PC-3 (cell line): Measurements from ENCODE around the gene CFTR. TPM values are rescaled to one million over a fixed set of nuclear protein-coding genes. Genes with fewer than 3 reads are reported as not detected.

ENCODE experiments used
- ATAC-seq: fragments of 200-7000 bp; cut with Tn5 transposase; 2 replicates; pipeline ENCODE4 v1.9.1; 2020; ENCODE audit warnings: mild to moderate bottlenecking, moderate library complexity
- BruUV-seq: library from RNA; stranded (reverse); fragments of 400-500 nt; replicated peaks from 2 replicates; lab custom pipeline; 2021; lab: Mats Ljungman, UMichigan
- CTCF ChIA-PET: fragments of 300-600 bp; sonication (Branson Sonifier 250); formaldehyde crosslinking; loops from one replicate; lab custom pipeline; 2022; ENCODE audit warnings: antibody characterized with exemption; lab: Charles Lee
- POLR2A ChIA-PET: fragments of 300-600 bp; sonication (Branson Sonifier 250); formaldehyde crosslinking; loops from one replicate; lab custom pipeline; 2022; ENCODE audit warnings: antibody characterized with exemption; ENCODE audit not compliant: unreplicated experiment; lab: Charles Lee
- DNase-seq: peaks from one replicate; pipeline ENCODE4 v3.0.0-alpha.2; 2015
- H2AFZ ChIP-seq: fragments of 300-600 bp; sonication (generic); 2 replicates; pipeline ENCODE4 v1.6.0; 2016; ENCODE audit warnings: antibody characterized with exemption, low read length
- H3F3A ChIP-seq: fragments of 300-600 bp; sonication (generic); one replicate; pipeline ENCODE4 v1.6.0; 2017; ENCODE audit warnings: antibody characterized with exemption, low read length, control low read depth, mild to moderate bottlenecking; ENCODE audit not compliant: unreplicated experiment
- H3K27ac ChIP-seq: fragments of 300-600 bp; sonication (generic); 2 replicates; pipeline ENCODE4 v1.5.1; 2016; ENCODE audit warnings: mild to moderate bottlenecking, low read length
- H3K27me3 ChIP-seq: fragments of 300-600 bp; sonication (generic); 2 replicates; pipeline ENCODE4 v1.6.1; 2016; ENCODE audit warnings: low read length, mixed read lengths
- H3K36me3 ChIP-seq: fragments of 300-600 bp; sonication (generic); 2 replicates; pipeline ENCODE4 v1.6.1; 2016; ENCODE audit warnings: low read depth, mixed run types, low read length, mixed read lengths
- H3K4me1 ChIP-seq: fragments of 300-600 bp; sonication (generic); 2 replicates; pipeline ENCODE4 v1.5.1; 2016; ENCODE audit warnings: low read length; ENCODE audit not compliant: insufficient read depth
- H3K4me2 ChIP-seq: fragments of 300-600 bp; sonication (generic); 2 replicates; pipeline ENCODE4 v1.6.0; 2016; ENCODE audit warnings: low read length
- H3K4me3 ChIP-seq: fragments of 300-600 bp; sonication (generic); 2 replicates; pipeline ENCODE4 v1.5.1; 2016; ENCODE audit warnings: mild to moderate bottlenecking, low read length, mixed read lengths
- H3K79me2 ChIP-seq: fragments of 300-600 bp; sonication (generic); 2 replicates; pipeline ENCODE4 v1.6.1; 2017; ENCODE audit warnings: low read length, mixed read lengths
- H3K9ac ChIP-seq: fragments of 300-600 bp; sonication (generic); 2 replicates; pipeline ENCODE4 v1.6.0; 2016; ENCODE audit warnings: mild to moderate bottlenecking, low read length
- H3K9me2 ChIP-seq: fragments of 300-600 bp; sonication (generic); replicated peaks from 2 replicates; pipeline ENCODE4 v1.6.1; 2016; ENCODE audit warnings: mixed run types, low read length, mixed read lengths
- H3K9me3 ChIP-seq: fragments of 300-600 bp; sonication (generic); 2 replicates; pipeline ENCODE4 v1.6.1; 2016; ENCODE audit warnings: low read length, mixed read lengths
- H4K20me1 ChIP-seq: fragments of 300-600 bp; sonication (generic); 2 replicates; pipeline ENCODE4 v1.6.1; 2016; ENCODE audit warnings: low read length, mixed read lengths
- CTCF ChIP-seq: fragments of 300-600 bp; sonication (generic); conservative IDR thresholded peaks from 2 replicates; pipeline ENCODE4 v1.5.1; 2017; ENCODE audit warnings: antibody characterized with exemption, low read depth, mild to moderate bottlenecking, low read length
- EZH2 ChIP-seq: fragments of 300-600 bp; sonication (generic); IDR thresholded peaks from one replicate; pipeline ENCODE4 v1.6.1; 2017; ENCODE audit warnings: antibody characterized with exemption, mild to moderate bottlenecking, low read length; ENCODE audit not compliant: unreplicated experiment
- EZH2phosphoT487 ChIP-seq: fragments of 300-600 bp; sonication (generic); IDR thresholded peaks from 2 replicates; pipeline ENCODE4 v1.6.1; 2018; ENCODE audit warnings: mild to moderate bottlenecking, antibody characterized with exemption, low read length, borderline replicate concordance
- intact Hi-C: fragments of 100-400 bp; cut with micrococcal nuclease; formaldehyde crosslinking; loops from 2 replicates; pipeline ENCODE4 v1.9.0; 2023
- total RNA-seq: library from RNA; depleted of rRNA; stranded (reverse); fragments of >200 nt; gene quantifications from 2 replicates; pipeline ENCODE4 v1.2.3, GENCODE V29; 2014

The CFTR gene
- total RNA-seq, 1 experiment from 2014 or later = not detected

GRCh38 chr7:117572856-117573620, 93.2 kb downstream of the CFTR start:
- POLR2A ChIA-PET = no interaction called here
- peak overlapping the region; percentile 23; the same call in 1 of the 2 replicates for H3K4me2 ChIP-seq
- H3K9ac ChIP-seq = no peak overlapping the region
- no peaks in the 10 kb centered on the region for H3K9me3 ChIP-seq
- no peaks in the 10 kb centered on the region for H3K79me2 ChIP-seq
- H2AFZ ChIP-seq = no peak overlapping the region
- H3K4me1 ChIP-seq = peaks cover 15% of the 10 kb centered on the region
- intact Hi-C loops = no loop called here
- H3K4me3 ChIP-seq = no peak overlapping the region
- ATAC-seq (peak; percentile 38), DNase-seq (peak; percentile 65)
- no peaks in the 10 kb centered on the region for H4K20me1 ChIP-seq
- H3F3A ChIP-seq = no peaks in the 10 kb centered on the region
- H3K27ac ChIP-seq = peak overlapping the region; percentile 58
- H3K9me2 ChIP-seq = no peaks in the 10 kb centered on the region
- no TSS peak for BruUV-seq
- CTCF ChIA-PET = no interaction called here
- no peaks in the 10 kb centered on the region for H3K36me3 ChIP-seq
- TF ChIP-seq CTCF = no peak
- no peak for TF ChIP-seq EZH2phosphoT487
- H3K27me3 ChIP-seq = no peaks in the 10 kb centered on the region

GRCh38 chr7:117581424-117581823, 101.6 kb downstream of the CFTR start:
- Histone ChIP-seq H3K9me2 (no peaks in the 10 kb centered on the region), H3K9ac (no peak overlapping the region), H3K27me3 (no peaks in the 10 kb centered on the region), H3K4me3 (no peak overlapping the region), H3K4me1 (peaks cover 15% of the 10 kb centered on the region), H3K27ac (peak overlapping the region; percentile 62), H3K36me3 (no peaks in the 10 kb centered on the region), H4K20me1 (no peaks in the 10 kb centered on the region), H3K79me2 (no peaks in the 10 kb centered on the region), H3K4me2 (no peak overlapping the region), H3K9me3 (no peaks in the 10 kb centered on the region), H3F3A (no peaks in the 10 kb centered on the region), H2AFZ (no peak overlapping the region)
- ChIA-PET CTCF (no interaction called here), POLR2A (no interaction called here)
- TF ChIP-seq CTCF = no peak
- no peak for TF ChIP-seq EZH2phosphoT487
- TF ChIP-seq EZH2 = no peak
- ATAC-seq (no peak), DNase-seq (no peak)
- no TSS peak for BruUV-seq
- intact Hi-C loops = no loop called here

GRCh38 chr7:117582219-117582704, 102.4 kb downstream of the CFTR start:
- Histone ChIP-seq H3K4me2 (0 out of 2 replicates have a peak overlapping the region, but pooled peaks have one; percentile 24), H3K4me1 (peaks cover 15% of the 10 kb centered on the region), H3F3A (no peaks in the 10 kb centered on the region), H3K79me2 (no peaks in the 10 kb centered on the region), H3K9ac (no peak overlapping the region), H3K9me3 (no peaks in the 10 kb centered on the region), H3K9me2 (no peaks in the 10 kb centered on the region), H3K27ac (peak overlapping the region; percentile 71), H3K27me3 (no peaks in the 10 kb centered on the region), H2AFZ (no peak overlapping the region), H4K20me1 (no peaks in the 10 kb centered on the region), H3K36me3 (no peaks in the 10 kb centered on the region), H3K4me3 (no peak overlapping the region)
- peak; percentile 95 for DNase-seq
- no peak for TF ChIP-seq EZH2
- no peak for TF ChIP-seq CTCF
- no peak for TF ChIP-seq EZH2phosphoT487
- no TSS peak for BruUV-seq
- POLR2A ChIA-PET = no interaction called here
- CTCF ChIA-PET = no interaction called here
- ATAC-seq = no peak; the same call in 1 of the 2 replicates
- intact Hi-C loops = no loop called here
